Loucy (cell line): ENCODE results near the gene SLIT1.

Experiments used
- CTCF ChIP-seq: fragments of 200-600 bp; sonication (generic); conservative IDR thresholded peaks from 2 replicates; pipeline ENCODE4 v1.5.1; 2014; ENCODE audit warnings: mild to moderate bottlenecking, antibody characterized with exemption, low read length
- EZH2phosphoT487 ChIP-seq: fragments of 200-600 bp; IDR thresholded peaks from 2 replicates; pipeline ENCODE4 v1.6.1; 2018; ENCODE audit warnings: antibody characterized with exemption, mild to moderate bottlenecking, moderate library complexity, borderline replicate concordance

- no peak for TF ChIP-seq CTCF
- TF ChIP-seq EZH2phosphoT487: no peak
Measured at GRCh38 chr10:97224483-97225435, 39.0 kb upstream of the SLIT1 start.
